Cardiac fibroblast (primary cell): ENCODE data around the gene HOXD3.

Experiments
- DNase-seq, 2 donors: peaks; one replicate each; pipeline versions ENCODE4 v3.0.0 to v3.0.0-alpha.2; 2010; ENCODE audit warnings: low read depth in 2 of 2
- H3K4me3 ChIP-seq, 2 donors: replicated peaks in 1 of 2; 1 replicate in 1 of 2; 2 replicates in 1 of 2; pipeline ENCODE4 v1.5.1; 2011; ENCODE audit warnings: low read depth in 2 of 2, low read length in 2 of 2, mild to moderate bottlenecking in 2 of 2, moderate library complexity in 1 of 2
- TF ChIP-seq, protein P1 (sequence below): IDR thresholded peaks from one replicate; pipeline ENCODE4 v1.5.1; 2011; ENCODE audit warnings: low read depth, mild to moderate bottlenecking, low read length, inconsistent platforms

The HOXD3 gene

DNA sequence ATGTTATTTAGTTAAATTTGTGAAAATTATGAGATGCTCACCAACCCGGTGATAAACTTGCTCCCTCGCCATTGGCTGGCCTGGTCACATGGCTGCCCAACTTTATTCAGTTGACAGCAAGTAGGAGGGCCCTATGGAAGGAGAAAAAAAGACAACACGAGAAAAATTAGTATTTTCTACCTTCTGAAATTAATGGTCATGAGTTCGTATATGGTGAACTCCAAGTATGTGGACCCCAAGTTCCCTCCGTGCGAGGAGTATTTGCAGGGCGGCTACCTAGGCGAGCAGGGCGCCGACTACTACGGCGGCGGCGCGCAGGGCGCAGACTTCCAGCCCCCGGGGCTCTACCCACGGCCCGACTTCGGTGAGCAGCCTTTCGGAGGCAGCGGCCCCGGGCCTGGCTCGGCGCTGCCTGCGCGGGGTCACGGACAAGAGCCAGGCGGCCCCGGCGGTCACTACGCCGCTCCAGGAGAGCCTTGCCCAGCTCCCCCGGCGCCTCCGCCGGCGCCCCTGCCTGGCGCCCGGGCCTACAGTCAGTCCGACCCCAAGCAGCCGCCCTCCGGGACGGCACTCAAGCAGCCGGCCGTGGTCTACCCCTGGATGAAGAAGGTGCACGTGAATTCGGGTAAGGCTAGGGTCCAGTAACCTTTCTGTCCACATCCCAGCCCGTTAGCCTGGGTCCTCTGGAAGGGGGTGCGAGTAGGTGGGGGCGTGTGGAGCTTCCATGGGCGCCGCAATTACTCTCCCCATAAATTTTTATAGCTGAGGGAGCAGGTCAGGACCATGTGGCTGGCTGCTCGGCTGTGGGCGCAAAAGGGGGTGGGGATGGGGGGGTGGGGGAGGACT is 5.4 kb upstream of the HOXD3 start, which contains the start of gene HOXD4:
TSS of gene HOXD4 (plus strand) at position 109 of the 846 bp plus-strand sequence. CDS start at position 193, 84 bp downstream.
- H3K4me3 ChIP-seq = no peak within 1 kb of the TSS
- TF ChIP-seq, protein P1, sequence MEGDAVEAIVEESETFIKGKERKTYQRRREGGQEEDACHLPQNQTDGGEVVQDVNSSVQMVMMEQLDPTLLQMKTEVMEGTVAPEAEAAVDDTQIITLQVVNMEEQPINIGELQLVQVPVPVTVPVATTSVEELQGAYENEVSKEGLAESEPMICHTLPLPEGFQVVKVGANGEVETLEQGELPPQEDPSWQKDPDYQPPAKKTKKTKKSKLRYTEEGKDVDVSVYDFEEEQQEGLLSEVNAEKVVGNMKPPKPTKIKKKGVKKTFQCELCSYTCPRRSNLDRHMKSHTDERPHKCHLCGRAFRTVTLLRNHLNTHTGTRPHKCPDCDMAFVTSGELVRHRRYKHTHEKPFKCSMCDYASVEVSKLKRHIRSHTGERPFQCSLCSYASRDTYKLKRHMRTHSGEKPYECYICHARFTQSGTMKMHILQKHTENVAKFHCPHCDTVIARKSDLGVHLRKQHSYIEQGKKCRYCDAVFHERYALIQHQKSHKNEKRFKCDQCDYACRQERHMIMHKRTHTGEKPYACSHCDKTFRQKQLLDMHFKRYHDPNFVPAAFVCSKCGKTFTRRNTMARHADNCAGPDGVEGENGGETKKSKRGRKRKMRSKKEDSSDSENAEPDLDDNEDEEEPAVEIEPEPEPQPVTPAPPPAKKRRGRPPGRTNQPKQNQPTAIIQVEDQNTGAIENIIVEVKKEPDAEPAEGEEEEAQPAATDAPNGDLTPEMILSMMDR = no peak
- no peak for DNase-seq

DNA sequence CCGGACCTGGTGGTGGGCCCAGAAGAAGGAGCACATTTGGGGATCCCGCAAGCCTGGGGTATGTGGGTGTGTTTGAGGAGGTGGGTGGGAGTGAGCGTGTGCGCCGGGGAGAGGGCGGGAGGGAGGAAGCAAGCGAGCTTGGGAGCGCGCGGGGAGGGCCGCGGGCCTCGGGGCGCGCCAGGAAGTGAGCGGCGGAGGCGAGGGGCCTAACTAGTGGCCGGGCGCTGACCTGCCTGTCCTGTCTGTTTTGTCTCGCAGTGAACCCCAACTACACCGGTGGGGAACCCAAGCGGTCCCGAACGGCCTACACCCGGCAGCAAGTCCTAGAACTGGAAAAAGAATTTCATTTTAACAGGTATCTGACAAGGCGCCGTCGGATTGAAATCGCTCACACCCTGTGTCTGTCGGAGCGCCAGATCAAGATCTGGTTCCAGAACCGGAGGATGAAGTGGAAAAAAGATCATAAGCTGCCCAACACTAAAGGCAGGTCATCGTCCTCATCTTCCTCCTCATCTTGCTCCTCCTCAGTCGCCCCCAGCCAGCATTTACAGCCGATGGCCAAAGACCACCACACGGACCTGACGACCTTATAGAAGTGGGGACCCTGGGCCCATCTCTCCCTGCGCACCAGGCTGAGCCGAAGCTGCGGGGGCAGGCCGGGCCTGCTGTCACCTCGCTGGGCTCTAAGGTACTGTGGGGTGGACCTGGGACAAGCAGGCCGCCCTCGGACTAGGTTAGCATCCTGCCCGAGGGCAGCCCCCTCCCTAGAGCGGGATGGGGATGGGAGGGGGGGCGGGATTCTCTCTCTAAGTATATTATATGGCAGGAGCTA is 4.5 kb upstream of the HOXD3 start:
- TF ChIP-seq, protein P1 = no peak
- no peak for DNase-seq
- no peak overlapping the region for H3K4me3 ChIP-seq

DNA sequence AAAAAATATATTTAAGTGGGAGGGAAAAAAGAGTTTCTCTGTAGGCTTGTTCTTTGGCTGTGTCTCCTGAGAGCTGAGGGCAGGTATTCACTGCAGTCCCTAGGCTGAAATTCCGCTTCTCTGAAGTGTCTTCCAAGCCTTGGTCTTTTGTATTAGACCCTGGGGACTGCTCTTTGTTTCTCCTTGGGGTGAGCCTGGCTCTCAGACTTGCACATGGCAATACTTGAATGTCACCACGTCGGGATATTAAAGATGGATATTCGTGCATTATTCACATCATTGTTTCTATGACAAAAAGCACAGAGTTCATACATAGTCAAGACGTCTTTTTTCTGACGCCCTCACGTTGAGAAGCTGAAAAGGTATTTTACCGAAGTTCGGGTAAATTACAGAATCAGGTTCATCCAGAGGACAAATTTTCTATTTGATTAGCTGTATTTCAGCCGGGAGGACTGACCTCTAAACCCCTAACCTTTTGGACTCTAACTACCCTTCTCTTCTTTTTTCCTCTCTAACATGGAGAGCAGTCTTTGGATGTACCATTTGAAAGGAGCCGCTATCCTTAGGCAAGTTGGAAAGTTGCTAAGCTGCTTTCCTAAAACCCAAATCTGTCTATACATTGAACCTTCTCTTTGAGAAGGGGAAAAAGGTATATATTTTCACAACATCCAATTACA is 2.4 kb upstream of the HOXD3 start:
- no peak for DNase-seq
- TF ChIP-seq, protein P1 = no peak

DNA sequence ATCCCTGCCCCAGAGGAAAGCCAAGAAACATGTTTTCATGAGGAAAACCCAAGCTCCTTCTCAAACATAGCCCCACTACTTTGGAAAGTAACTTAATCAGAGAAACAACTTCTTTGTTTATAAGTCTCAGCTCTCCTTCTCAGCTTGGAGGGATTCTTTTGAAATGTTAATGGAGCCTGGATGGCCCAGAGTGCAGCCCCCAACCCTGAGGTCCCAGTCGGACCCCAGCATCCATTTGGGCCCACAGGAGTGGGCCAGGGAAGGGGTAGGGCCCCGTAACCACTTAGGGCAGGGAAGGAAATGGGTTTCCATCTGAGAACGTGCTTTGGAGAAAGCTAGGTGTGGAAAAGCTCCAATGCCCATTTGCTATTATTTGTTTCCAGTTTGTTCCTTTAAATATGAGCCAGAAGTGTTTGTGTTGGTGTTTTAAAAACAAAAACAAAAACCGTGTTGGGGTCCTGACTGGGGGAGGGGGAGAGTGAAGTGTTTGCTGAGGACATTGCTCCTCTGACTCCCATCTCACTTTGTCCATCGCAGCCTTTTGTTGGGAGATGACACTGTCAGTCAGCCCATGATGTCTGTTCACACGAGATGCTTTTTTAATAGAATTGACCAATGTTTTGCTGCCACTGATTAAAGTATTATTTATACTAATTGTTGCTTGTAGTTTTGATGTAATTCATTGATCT is 1.6 kb upstream of the HOXD3 start:
- H3K4me3 ChIP-seq = no peak overlapping the region
- DNase-seq = no peak
- TF ChIP-seq, protein P1 = no peak

More for the DNA sequence above, 2.4 kb upstream of the HOXD3 start:
- no peak overlapping the region for H3K4me3 ChIP-seq

DNA sequence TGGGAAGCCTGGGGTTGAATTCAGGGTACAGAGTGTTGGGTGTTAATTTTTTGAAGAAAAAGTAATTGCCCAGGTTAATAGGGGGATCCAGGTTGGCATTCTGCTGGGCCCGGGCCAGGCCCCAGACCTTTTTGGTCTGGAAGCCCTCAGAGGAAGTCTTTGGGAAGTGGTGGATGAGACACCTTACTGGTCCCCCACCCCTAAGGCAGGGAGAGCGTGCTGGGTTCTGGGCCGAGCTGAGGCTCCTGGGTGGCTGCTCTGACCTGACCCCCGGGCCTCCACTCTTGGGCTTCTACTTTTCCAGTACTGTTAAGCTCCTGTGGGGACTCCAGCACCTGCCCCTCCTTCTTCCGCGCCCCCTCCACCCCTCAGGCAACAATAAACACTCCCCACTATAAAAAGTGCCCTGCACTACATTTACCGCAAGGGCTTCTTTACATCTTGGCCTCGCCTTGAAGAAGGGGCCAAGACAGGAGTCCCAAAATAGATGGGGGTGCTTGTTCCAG is 753 bp upstream of the HOXD3 start:
- TF ChIP-seq, protein P1 = no peak
- no peak for DNase-seq
- H3K4me3 ChIP-seq = no peak overlapping the region

DNA sequence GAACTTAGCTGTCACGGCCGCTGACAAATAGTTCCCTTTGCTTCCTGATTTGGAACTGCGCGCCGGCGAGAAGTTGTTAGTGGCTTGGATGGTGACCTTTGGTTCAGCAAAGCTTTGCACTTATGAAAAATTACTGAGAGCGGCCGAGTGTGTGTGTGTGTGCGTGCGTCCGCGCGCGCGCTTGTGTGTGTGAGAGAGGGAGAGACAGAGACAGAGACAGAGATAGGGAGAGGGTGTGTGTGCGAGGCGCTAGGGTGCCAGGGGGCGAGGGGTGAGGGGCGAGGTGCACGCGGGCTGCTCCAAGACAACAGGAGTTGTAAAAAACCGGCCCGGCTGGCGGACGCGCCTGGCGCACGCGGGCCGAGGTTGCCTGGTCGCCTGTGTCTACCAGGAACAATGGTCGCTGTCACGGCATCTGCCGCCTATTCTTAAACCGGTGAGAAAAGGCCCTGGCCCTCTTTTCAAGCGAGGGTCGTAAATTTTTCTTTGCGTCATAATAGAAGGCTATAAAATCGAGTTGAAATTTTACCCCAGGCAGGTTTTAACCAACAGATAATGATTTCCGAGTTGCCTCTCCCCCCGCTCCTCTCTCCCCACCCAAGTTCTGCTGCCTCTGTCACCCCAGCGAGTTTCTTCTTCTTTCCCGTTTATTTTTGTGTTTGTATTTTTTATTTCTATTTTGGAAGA is 535 bp downstream of the HOXD3 start:
- TF ChIP-seq, protein P1 = no peak
- DNase-seq = no peak
- H3K4me3 ChIP-seq = no peak overlapping the region
